Endothelial cell (in vitro differentiated cells): ENCODE data around the gene FGGY. TPM values are rescaled to one million over a fixed set of nuclear protein-coding genes. Genes with fewer than 3 reads are reported as not detected.
"Not testable (repeated sequence)": the region's sequence is repeated elsewhere in the genome, so short reads cannot be mapped to it uniquely, and the experiment has no call there.

Experiments used
- DNase-seq: peaks from one replicate; pipeline ENCODE4 v3.0.0; 2021; ENCODE audit warnings: low spot score
- H3K27ac Mint-ChIP-seq: one replicate; pipeline ENCODE4 v1.8.0; 2021; ENCODE audit warnings: mixed read lengths, inconsistent platforms; ENCODE audit not compliant: unreplicated experiment
- H3K27me3 Mint-ChIP-seq: one replicate; pipeline ENCODE4 v1.8.0; 2021; ENCODE audit warnings: mild to moderate bottlenecking, moderate library complexity, mixed read lengths, inconsistent platforms; ENCODE audit not compliant: unreplicated experiment
- H3K36me3 Mint-ChIP-seq: one replicate; pipeline ENCODE4 v1.8.0; 2021; ENCODE audit warnings: mild to moderate bottlenecking, low read depth, mixed read lengths, inconsistent platforms; ENCODE audit not compliant: unreplicated experiment
- H3K4me1 Mint-ChIP-seq: one replicate; pipeline ENCODE4 v1.8.0; 2021; ENCODE audit warnings: mild to moderate bottlenecking, mixed read lengths, inconsistent platforms; ENCODE audit not compliant: unreplicated experiment
- H3K4me3 Mint-ChIP-seq: one replicate; pipeline ENCODE4 v1.8.0; 2021; ENCODE audit warnings: mild to moderate bottlenecking, mixed read lengths, inconsistent platforms; ENCODE audit not compliant: unreplicated experiment
- H3K9me3 Mint-ChIP-seq: one replicate; pipeline ENCODE4 v1.8.0; 2021; ENCODE audit warnings: mixed read lengths, inconsistent platforms; ENCODE audit not compliant: unreplicated experiment
- CTCF ChIP-seq: fragments of 200-600 bp; sonication (generic); IDR thresholded peaks from one replicate; pipeline ENCODE4 v1.5.0; 2021; ENCODE audit warnings: antibody characterized with exemption; ENCODE audit not compliant: unreplicated experiment
- total RNA-seq: library from RNA; stranded (reverse); fragmentation: NEBNext Ultra II Directional; extraction: Animal tissue kit (Norgen Biotek cat#: 25700); gene quantifications from one replicate; pipeline ENCODE4 v1.2.1, GENCODE V29; 2021; ENCODE audit not compliant: unreplicated experiment

Gene FGGY
- total RNA-seq, 1 donor from 2014 or later: 41.2 TPM

- Mint-ChIP-seq H3K4me1 (peaks cover 42% of the 10 kb centered on the region), H3K4me3 (no peak overlapping the region), H3K9me3 (peaks cover 9% of the 10 kb centered on the region), H3K27ac (no peak overlapping the region), H3K27me3 (peaks cover 4% of the 10 kb centered on the region), H3K36me3 (peaks cover 39% of the 10 kb centered on the region)
- no peak for DNase-seq
- no peak for TF ChIP-seq CTCF
Measured at GRCh38 chr1:59732214-59732955, 435.5 kb downstream of the FGGY start.

- H3K27ac Mint-ChIP-seq: peak overlapping the region; percentile 49
Measured at GRCh38 chr1:59733443-59734141, 436.7 kb downstream of the FGGY start.

DNA sequence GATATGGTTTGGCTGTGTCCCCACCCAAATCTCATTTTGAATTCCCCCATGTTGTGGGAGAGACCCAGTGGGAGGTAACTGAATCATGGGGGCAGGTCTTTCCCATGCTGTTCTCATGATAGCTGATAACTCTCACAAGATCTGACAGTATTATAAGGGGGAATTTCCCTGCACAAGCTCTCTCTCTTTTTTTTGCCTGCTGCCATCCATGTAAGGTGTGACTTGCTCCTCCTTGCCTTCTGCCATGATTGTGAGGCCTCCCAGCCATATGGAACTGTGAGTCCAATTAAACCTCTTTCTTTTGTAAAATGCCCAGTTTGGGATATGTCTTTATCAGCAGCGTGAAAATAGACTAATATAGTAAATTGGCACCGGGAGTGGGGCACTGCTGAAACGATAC, 439.0 kb downstream of the FGGY start:
- Mint-ChIP-seq H3K4me3 (peak overlapping the region; percentile 72), H3K4me1 (peaks cover 33% of the 10 kb centered on the region), H3K36me3 (peaks cover 50% of the 10 kb centered on the region)
- not testable (repeated sequence) for H3K27ac Mint-ChIP-seq, H3K9me3 Mint-ChIP-seq, DNase-seq, H3K27me3 Mint-ChIP-seq

More at GRCh38 chr1:59733443-59734141, 436.7 kb downstream of the FGGY start:
- peaks cover 47% of the 10 kb centered on the region for H3K36me3 Mint-ChIP-seq
- TF ChIP-seq CTCF: no peak
- DNase-seq: no peak
- H3K9me3 Mint-ChIP-seq: peaks cover 9% of the 10 kb centered on the region
- peaks cover 42% of the 10 kb centered on the region for H3K4me1 Mint-ChIP-seq
- H3K27me3 Mint-ChIP-seq: peaks cover 4% of the 10 kb centered on the region
- no peak overlapping the region for H3K4me3 Mint-ChIP-seq

DNA sequence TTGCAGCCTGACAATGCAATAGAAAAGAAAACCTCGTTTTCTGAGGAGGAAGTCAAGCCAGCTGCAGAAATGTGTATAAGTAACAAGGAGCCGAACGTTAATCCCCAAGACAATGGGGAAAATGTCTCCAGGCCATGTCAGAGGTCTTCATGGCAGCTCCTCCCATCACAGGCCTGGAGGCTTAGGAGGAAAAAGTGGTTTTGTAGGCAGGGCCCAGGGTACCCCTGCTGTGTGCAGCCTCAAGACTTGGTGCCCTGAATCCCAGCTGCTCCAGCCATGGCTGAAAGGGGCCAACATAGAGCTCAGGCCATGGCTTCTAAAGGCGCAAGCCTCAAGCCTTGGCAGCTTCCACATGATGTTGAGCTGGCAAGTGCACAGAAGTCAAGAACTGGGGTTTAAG, 439.9 kb downstream of the FGGY start:
- Mint-ChIP-seq H3K9me3 (peaks cover 9% of the 10 kb centered on the region), H3K36me3 (peaks cover 50% of the 10 kb centered on the region), H3K27ac (no peak overlapping the region), H3K4me3 (peak overlapping the region; percentile 72), H3K27me3 (peaks cover 4% of the 10 kb centered on the region), H3K4me1 (peaks cover 25% of the 10 kb centered on the region)
- no peak for TF ChIP-seq CTCF
- no peak for DNase-seq

DNA sequence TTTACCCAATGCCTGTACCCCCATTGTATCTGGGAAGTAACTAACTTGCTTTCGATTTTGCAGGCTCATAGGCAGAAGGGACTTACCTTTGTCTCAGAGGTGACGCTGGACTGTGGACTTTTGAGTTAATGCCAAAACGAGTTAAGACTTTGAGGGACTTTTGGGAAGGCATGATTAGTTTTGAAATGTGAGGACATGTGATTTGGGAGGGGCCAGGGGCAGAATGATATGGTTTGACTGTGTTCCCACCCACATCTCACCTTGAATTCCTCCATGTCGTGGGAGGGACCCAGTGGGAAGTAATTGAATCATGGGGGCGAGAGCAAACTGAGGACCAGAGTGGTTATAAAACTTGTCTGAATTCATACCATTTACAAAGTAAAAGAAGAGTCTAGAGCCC, 440.7 kb downstream of the FGGY start:
- H3K36me3 Mint-ChIP-seq: peaks cover 50% of the 10 kb centered on the region
- peak overlapping the region; percentile 73 for H3K4me3 Mint-ChIP-seq
- H3K27me3 Mint-ChIP-seq: peaks cover 4% of the 10 kb centered on the region
- DNase-seq: no peak
- TF ChIP-seq CTCF: no peak
- peaks cover 9% of the 10 kb centered on the region for H3K9me3 Mint-ChIP-seq
- no peak overlapping the region for H3K27ac Mint-ChIP-seq
- H3K4me1 Mint-ChIP-seq: peaks cover 23% of the 10 kb centered on the region
